ENCODE measurements around the gene SRSF3.
"Not testable (repeated sequence)": the region's sequence is repeated elsewhere in the genome, so short reads cannot be mapped to it uniquely, and the experiment has no call there.

Gene SRSF3

GRCh38 chr6:36581716-36582115 is 12.4 kb upstream of the SRSF3 start:
- no peak for TF ChIP-seq CTCF (conservative IDR thresholded peaks at IDR 0.05; ENCODE audit: low read depth)
- POLR2A ChIA-PET (ENCODE audit: low non-redundant PET), result no interaction called here
- DNase-seq (ENCODE audit: low spot score), result no peak
- H3K27ac ChIP-seq, result no peak overlapping the region
- CTCF ChIA-PET, result interaction anchor here (0.6 kb wide), 1 partner anchor 420 kb away, joined by 6 read pairs; no protein-coding TSS in a partner anchor

- H3K27ac ChIP-seq, result no peak overlapping the region
- TF ChIP-seq CTCF (conservative IDR thresholded peaks at IDR 0.05; ENCODE audit: low read depth), result no peak
- DNase-seq (ENCODE audit: low spot score), result no peak
- ChIA-PET CTCF (no interaction called here), POLR2A (ENCODE audit: low non-redundant PET) (no interaction called here)
These were observed 7.6 kb upstream of the SRSF3 start for GRCh38 chr6:36586606-36587005.

GRCh38 chr6:36589025-36589400 is 5.1 kb upstream of the SRSF3 start:
- CTCF ChIA-PET, result interaction anchor here (0.6 kb wide), 1 partner anchor 40 kb away, joined by 3 read pairs; no protein-coding TSS in a partner anchor
- DNase-seq (ENCODE audit: low spot score); H3K27ac ChIP-seq; POLR2A ChIA-PET (ENCODE audit: low non-redundant PET): not testable (repeated sequence)

GRCh38 chr6:36590237-36590636 is 3.9 kb upstream of the SRSF3 start:
- peak; percentile 83 for DNase-seq (ENCODE audit: low spot score)
- ChIA-PET POLR2A (ENCODE audit: low non-redundant PET) (no interaction called here), CTCF (no interaction called here)
- peak overlapping the region; percentile 45 for H3K27ac ChIP-seq
- no peak for TF ChIP-seq CTCF (conservative IDR thresholded peaks at IDR 0.05; ENCODE audit: low read depth)

- peak overlapping the region; percentile 32; the same call in 1 of the 2 replicates for H3K27ac ChIP-seq
- ChIA-PET POLR2A (ENCODE audit: low non-redundant PET) (no interaction called here), CTCF (no interaction called here)
- TF ChIP-seq CTCF (conservative IDR thresholded peaks at IDR 0.05; ENCODE audit: low read depth), result no peak
- no peak for DNase-seq (ENCODE audit: low spot score)
These were observed 1.9 kb upstream of the SRSF3 start for GRCh38 chr6:36592221-36592655.

- DNase-seq (ENCODE audit: low spot score), result no peak
- peak overlapping the region; percentile 98 for H3K27ac ChIP-seq
- no peak for TF ChIP-seq CTCF (conservative IDR thresholded peaks at IDR 0.05; ENCODE audit: low read depth)
- ChIA-PET POLR2A (ENCODE audit: low non-redundant PET) (no interaction called here), CTCF (interaction anchor here (0.5 to 0.6 kb wide), 2 partner anchors 35 to 59 kb away, joined by 3 to 4 read pairs; no protein-coding TSS in a partner anchor)
These were observed 563 bp upstream of the SRSF3 start for GRCh38 chr6:36593569-36594028.

- peak overlapping the region; percentile 98 for H3K27ac ChIP-seq
- TF ChIP-seq CTCF (conservative IDR thresholded peaks at IDR 0.05; ENCODE audit: low read depth), result no peak
- no peak for DNase-seq (ENCODE audit: low spot score)
- POLR2A ChIA-PET (ENCODE audit: low non-redundant PET), result interaction anchor here (0.6 kb wide), 1 partner anchor 49 kb away, joined by 3 read pairs; no protein-coding TSS in a partner anchor
- CTCF ChIA-PET, result no interaction called here
These were observed 868 bp downstream of the SRSF3 start for GRCh38 chr6:36594816-36595643.

All from RWPE1 (cell line).